Suprapubic skin (tissue), 3 donors: ENCODE measurements around the gene SMIM5.

Experiments
- CTCF ChIP-seq, 2 donors: fragments of 200-600 bp in 1 of 2; fragments of 450-650 bp in 1 of 2; sonication (generic) in 1 of 2; IDR thresholded peaks; one replicate each; pipeline ENCODE4 v1.5.1; 2016 to 2019; ENCODE audit warnings: antibody characterized with exemption in 2 of 2, mild to moderate bottlenecking in 1 of 2, moderate library complexity in 1 of 2
- EP300 ChIP-seq: sonication (generic); formaldehyde crosslinking; IDR thresholded peaks from one replicate; pipeline ENCODE4 v1.6.1; 2017; ENCODE audit warnings: antibody characterized with exemption
- POLR2A ChIP-seq, 2 donors: fragments of 450-650 bp; IDR thresholded peaks; one replicate each; pipeline ENCODE4 v1.6.1; 2017; ENCODE audit warnings: antibody characterized with exemption in 2 of 2, mild to moderate bottlenecking in 2 of 2, moderate library complexity in 2 of 2

- no peak for TF ChIP-seq EP300
- no peak for TF ChIP-seq POLR2A (IDR thresholded peaks at IDR 0.05)
- peak in 1 of 2 donors; percentile 60 for TF ChIP-seq CTCF (IDR thresholded peaks at IDR 0.05)
Observed at GRCh38 chr17:75652934-75653549, 19.8 kb downstream of the SMIM5 start.
